TTC549 (cell line): ENCODE measurements around the gene VPS33B.
"Not testable (repeated sequence)": the region's sequence is repeated elsewhere in the genome, so short reads cannot be mapped to it uniquely, and the experiment has no call there.

Source experiments
- FAIRE-seq: peaks from 2 replicates; lab custom pipeline; 2012; peaks lifted over from hg19 to GRCh38; lab: Jason Lieb, UNC

Gene VPS33B

GRCh38 chr15:91031796-91032195 is 9.4 kb upstream of the VPS33B start:
- no peak for FAIRE-seq

GRCh38 chr15:91027677-91028076 is 5.3 kb upstream of the VPS33B start:
- FAIRE-seq, result no peak

DNA sequence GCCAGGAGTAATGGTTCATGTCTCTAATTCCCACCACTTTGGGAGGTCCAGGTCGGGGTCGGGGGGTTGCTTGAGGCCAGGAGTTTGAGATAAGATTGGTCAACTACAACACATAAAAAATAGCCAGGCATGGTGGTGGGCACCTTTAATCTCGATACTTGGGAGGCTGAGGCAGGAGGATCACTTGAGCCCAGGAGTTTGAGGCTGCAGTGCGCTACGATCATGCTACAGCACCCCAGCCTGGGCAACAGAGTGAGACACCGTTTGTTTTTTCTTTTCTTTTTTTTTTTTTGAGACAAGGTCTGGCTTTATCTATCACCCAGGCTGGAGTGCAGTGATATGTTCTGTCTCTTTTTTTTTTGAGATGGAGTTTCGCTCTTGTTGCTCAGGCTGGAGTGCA is 1.3 kb upstream of the VPS33B start:
- no peak for FAIRE-seq

GRCh38 chr15:91022832-91023129 is 387 bp upstream of the VPS33B start:
- no peak for FAIRE-seq

- no peak for FAIRE-seq
Measured at GRCh38 chr15:91021516-91022074, 799 bp downstream of the VPS33B start.

DNA sequence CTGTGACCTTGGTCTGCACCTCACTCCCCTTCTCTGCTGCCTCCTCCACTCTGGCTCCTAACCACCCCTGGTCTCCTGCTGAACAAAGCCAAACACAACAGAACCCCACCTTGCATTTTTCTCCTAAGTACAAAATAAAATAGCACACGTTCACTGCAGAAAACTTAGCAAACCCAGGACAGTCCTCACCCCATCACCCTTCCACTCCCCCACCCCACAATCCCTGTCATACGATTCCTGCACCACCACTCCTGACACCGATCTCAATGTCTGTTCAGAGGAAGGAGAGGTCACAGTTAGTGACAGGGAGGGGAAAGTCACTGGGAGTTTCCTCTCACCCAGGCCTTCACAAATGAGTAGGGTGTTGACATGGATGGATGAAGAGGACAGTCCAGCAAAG is 4.2 kb downstream of the VPS33B start:
- no peak for FAIRE-seq

- FAIRE-seq, result no peak
Measured at GRCh38 chr15:91017716-91018115, 4.7 kb downstream of the VPS33B start.

GRCh38 chr15:91013701-91014100 is 8.7 kb downstream of the VPS33B start:
- not testable (repeated sequence) for FAIRE-seq

- no peak for FAIRE-seq
Measured at GRCh38 chr15:91007266-91007665, 15.1 kb downstream of the VPS33B start.

- no peak for FAIRE-seq
Measured at GRCh38 chr15:91001209-91001608, 21.2 kb downstream of the VPS33B start.

GRCh38 chr15:90998737-90999136 is 23.7 kb downstream of the VPS33B start:
- FAIRE-seq, result no peak

GRCh38 chr15:90994417-90995311 is 27.7 kb downstream of the VPS33B start, which contains the start of gene PRC1:
Gene PRC1 (minus strand): TSS chr15:90994535. CDS start chr15:90994417, 118 bp downstream.
- FAIRE-seq, result peak; percentile 71

DNA sequence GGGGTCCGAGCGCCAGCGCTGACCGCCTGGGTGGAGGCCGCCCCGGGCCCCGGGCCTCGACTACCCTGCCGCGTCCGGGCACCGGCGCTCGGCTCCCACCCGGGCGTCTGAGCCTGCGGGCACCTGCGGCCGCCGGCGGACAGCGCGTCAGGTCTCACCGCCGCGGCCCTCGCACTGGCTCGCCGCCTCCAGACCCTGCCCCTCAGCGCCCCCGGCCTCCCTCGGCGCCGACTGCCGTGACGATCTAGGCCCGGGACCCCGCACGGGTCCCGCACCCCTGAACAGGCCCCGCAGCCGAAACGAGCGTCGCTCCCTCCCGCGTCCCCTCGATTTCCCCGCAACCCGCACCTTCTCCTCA is 28.4 kb downstream of the VPS33B start:
- no peak for FAIRE-seq

DNA sequence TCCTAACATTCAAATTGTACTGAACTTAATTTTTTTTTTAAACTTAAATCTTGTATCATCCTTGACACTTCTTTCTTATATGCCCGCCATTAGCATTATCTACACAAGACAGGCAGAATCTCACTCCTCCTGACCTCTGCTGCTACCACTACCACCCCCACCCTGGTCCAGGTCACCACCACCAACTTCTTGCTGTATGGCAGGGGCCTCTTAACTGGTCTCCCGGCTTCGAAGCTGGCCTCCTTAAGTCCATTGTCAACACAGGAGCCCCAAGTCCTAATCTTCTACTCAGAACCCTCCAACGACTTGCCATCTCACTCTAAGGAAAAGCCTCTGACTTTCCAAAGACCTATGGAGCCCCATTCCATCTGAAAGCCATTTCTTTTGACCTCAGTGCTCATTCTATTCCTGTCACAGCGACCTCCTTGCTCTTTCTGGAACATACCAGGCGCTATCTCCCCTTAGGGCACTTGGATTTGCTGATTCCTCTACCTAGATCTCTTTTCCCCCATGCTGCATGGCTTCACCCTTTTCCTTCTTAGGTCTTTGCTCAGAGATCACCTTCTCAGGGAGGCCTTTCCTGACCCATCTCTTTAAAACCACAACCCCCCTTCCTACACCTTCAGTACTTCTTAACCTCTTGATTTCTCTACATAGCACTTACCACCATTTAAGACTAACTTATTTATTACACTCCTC is 30.7 kb downstream of the VPS33B start:
- no peak for FAIRE-seq

DNA sequence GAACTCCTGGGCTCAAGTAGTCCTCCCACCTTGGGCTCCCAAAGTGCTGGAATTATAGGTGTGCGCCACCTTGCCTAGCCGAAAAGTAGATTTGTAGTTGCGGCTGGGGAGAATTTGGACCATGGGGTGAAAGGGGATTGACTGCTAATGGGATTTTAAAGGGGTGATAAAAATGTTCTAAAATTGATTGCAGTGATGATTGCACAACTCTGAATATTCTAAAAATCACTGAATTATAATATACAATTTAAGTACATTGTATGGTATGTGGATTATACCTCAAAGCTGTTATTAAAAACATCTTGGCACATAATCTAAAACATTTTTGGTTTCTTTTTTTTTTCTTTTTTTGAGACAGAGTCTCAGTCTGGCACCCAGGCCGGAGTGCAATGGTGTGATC is 31.9 kb downstream of the VPS33B start:
- no peak for FAIRE-seq

DNA sequence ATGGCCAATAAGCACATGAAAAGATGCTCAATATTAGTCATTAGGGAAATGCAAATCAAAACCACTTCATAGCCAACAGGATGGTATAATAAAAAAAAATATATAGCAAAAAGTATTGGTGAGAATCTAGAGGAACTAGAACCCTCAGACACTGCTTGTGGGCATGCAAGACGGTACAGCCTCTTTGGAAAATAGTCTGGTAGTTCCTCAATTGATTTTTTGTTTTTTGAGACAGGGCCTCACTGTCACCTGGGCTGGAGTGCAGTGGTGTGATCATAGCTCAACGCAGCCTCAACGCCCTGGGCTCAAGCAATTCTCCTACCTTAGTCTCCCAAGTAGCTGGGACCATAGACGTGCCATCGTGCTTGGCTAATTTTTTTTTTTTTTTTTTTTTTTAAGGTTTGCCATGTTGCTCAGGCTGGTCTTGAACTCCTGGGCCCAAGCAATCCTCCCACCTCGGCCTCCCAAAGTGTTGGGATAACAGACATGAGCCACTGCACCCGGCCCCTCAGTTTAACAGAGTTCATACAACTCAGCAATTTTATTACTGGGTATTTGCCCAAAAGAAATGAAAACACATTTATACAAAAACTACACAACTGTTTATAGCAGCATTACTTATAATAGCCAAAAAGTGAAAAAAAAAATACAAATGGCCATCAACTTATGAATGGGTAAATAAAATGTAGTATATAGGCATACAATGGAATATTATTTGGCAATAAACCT is 33.2 kb downstream of the VPS33B start:
- no peak for FAIRE-seq

DNA sequence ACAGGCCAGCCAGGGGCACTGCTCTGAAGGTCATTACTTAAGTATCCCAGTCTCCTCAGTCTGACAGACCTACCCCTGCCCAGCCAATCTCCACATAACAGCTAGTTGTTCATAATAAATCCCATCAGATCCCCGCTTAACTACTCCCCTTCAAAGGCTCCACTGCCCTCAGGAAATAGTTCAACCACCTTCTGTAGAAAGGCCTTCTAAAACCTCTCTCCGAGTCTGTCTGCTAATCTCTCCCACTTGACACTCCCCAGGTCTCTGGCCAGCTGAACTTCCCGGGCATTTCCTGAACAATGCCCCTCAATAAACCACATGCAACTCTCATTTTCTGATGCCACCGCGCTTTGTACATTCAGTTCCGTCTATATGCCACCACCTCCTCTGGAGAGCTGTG is 34.1 kb downstream of the VPS33B start:
- FAIRE-seq, result no peak

GRCh38 chr15:90987561-90988141 is 34.7 kb downstream of the VPS33B start:
- FAIRE-seq, result no peak

- no peak for FAIRE-seq
Measured at GRCh38 chr15:90986790-90987507, 35.4 kb downstream of the VPS33B start.

GRCh38 chr15:90982135-90982534 is 40.3 kb downstream of the VPS33B start:
- no peak for FAIRE-seq

- no peak for FAIRE-seq
Measured at GRCh38 chr15:90981681-90982080, 40.7 kb downstream of the VPS33B start.

GRCh38 chr15:90979582-90979981 is 42.8 kb downstream of the VPS33B start:
- no peak for FAIRE-seq
